HG02870 (cell line): ENCODE data around the gene MTAP.

Source experiments
- ATAC-seq: cut with Tn5 transposase; IDR thresholded peaks from one replicate; pipeline ENCODE4 v1.9.1; 2021; ENCODE audit warnings: mild to moderate bottlenecking, moderate library complexity; ENCODE audit not compliant: unreplicated experiment

The MTAP gene

GRCh38 chr9:21802418-21803000 lies at the start of gene MTAP:
MTAP (plus strand) TSS chr9:21802636; CDS start chr9:21802749, 113 bp downstream.
- peak; percentile 86 for ATAC-seq

GRCh38 chr9:21753523-21753922 lies 48.9 kb upstream of the MTAP start:
- no peak for ATAC-seq

GRCh38 chr9:21754741-21755140 lies 47.7 kb upstream of the MTAP start:
- no peak for ATAC-seq

- ATAC-seq: no peak
Observed at GRCh38 chr9:21758540-21758939, 43.9 kb upstream of the MTAP start.

GRCh38 chr9:21761309-21761901 lies 41.0 kb upstream of the MTAP start:
- peak; percentile 98 for ATAC-seq

GRCh38 chr9:21762064-21762463 lies 40.4 kb upstream of the MTAP start:
- ATAC-seq: no peak

- ATAC-seq: no peak
Observed at GRCh38 chr9:21764846-21765245, 37.6 kb upstream of the MTAP start.

GRCh38 chr9:21766096-21766495 lies 36.3 kb upstream of the MTAP start:
- no peak for ATAC-seq

GRCh38 chr9:21770871-21771560 lies 31.4 kb upstream of the MTAP start:
- ATAC-seq: no peak

- ATAC-seq: no peak
Observed at GRCh38 chr9:21777701-21778100, 24.7 kb upstream of the MTAP start.

GRCh38 chr9:21778304-21778703 lies 24.1 kb upstream of the MTAP start:
- no peak for ATAC-seq

GRCh38 chr9:21779397-21779796 lies 23.0 kb upstream of the MTAP start:
- ATAC-seq: no peak

- ATAC-seq: no peak
Observed at GRCh38 chr9:21781656-21782055, 20.8 kb upstream of the MTAP start.

- ATAC-seq: no peak
Observed at GRCh38 chr9:21782205-21782604, 20.2 kb upstream of the MTAP start.

GRCh38 chr9:21788752-21789151 lies 13.7 kb upstream of the MTAP start:
- ATAC-seq: no peak

- peak; percentile 100 for ATAC-seq
Observed at GRCh38 chr9:21789541-21790037, 12.8 kb upstream of the MTAP start.

GRCh38 chr9:21795483-21795882 lies 7.0 kb upstream of the MTAP start:
- ATAC-seq: no peak

- no peak for ATAC-seq
Observed at GRCh38 chr9:21796768-21797167, 5.7 kb upstream of the MTAP start.

GRCh38 chr9:21800931-21801682 lies 1.3 kb upstream of the MTAP start:
- ATAC-seq: no peak

- ATAC-seq: peak; percentile 25
Observed at GRCh38 chr9:21801683-21802417, 586 bp upstream of the MTAP start.

- ATAC-seq: no peak
Observed at GRCh38 chr9:21803649-21804048, 1.2 kb downstream of the MTAP start.
